H9 (cell line): ENCODE data around the gene CLDN2. TPM values are rescaled to one million over a fixed set of nuclear protein-coding genes. Genes with fewer than 3 reads are reported as not detected.

Source experiments
- DNase-seq: peaks from one replicate; pipeline ENCODE4 v3.0.0-alpha.2; 2017
- H2AFZ ChIP-seq: one replicate; pipeline ENCODE4 v1.6.1; 2013; ENCODE audit warnings: mild to moderate bottlenecking, low read length, control low read depth, moderate library complexity
- H2AK5ac ChIP-seq: 2 replicates; pipeline ENCODE4 v1.6.1; 2013; ENCODE audit warnings: low read length, control low read depth, mixed read lengths; ENCODE audit not compliant: insufficient read length
- H2BK120ac ChIP-seq: one replicate; pipeline ENCODE4 v1.6.1; 2013; ENCODE audit warnings: low read depth, mild to moderate bottlenecking, low read length, control low read depth, inconsistent platforms; ENCODE audit not compliant: poor library complexity, severe bottlenecking
- H2BK12ac ChIP-seq: 2 replicates; pipeline ENCODE4 v1.6.1; 2013; ENCODE audit warnings: low read length, control low read depth, mixed read lengths, low read depth; ENCODE audit not compliant: insufficient read length
- H2BK15ac ChIP-seq: 2 replicates; pipeline ENCODE4 v1.6.1; 2013; ENCODE audit warnings: low read depth, low read length, control low read depth
- H2BK20ac ChIP-seq: one replicate; pipeline ENCODE4 v1.6.1; 2013; ENCODE audit warnings: low read depth, mild to moderate bottlenecking, low read length, control low read depth, inconsistent platforms; ENCODE audit not compliant: poor library complexity, severe bottlenecking
- H2BK5ac ChIP-seq: 2 replicates; pipeline ENCODE4 v1.6.1; 2013; ENCODE audit warnings: low read length, control low read depth, mixed read lengths; ENCODE audit not compliant: insufficient read length
- H3K14ac ChIP-seq: 2 replicates; pipeline ENCODE4 v1.6.1; 2013; ENCODE audit warnings: low read length, control low read depth; ENCODE audit not compliant: insufficient read depth
- H3K18ac ChIP-seq: 2 replicates; pipeline ENCODE4 v1.6.1; 2013; ENCODE audit warnings: low read depth, mild to moderate bottlenecking, mixed read lengths, low read length, control low read depth; ENCODE audit not compliant: insufficient read length
- H3K23ac ChIP-seq: 2 replicates; pipeline ENCODE4 v1.6.1; 2013; ENCODE audit warnings: low read length, control low read depth, mixed read lengths, low read depth; ENCODE audit not compliant: insufficient read length
- H3K23me2 ChIP-seq: 2 replicates; pipeline ENCODE4 v1.6.1; 2013; ENCODE audit warnings: low read depth, mild to moderate bottlenecking, mixed read lengths, low read length, control low read depth; ENCODE audit not compliant: insufficient read length, poor library complexity, severe bottlenecking
- H3K27ac ChIP-seq: 2 replicates; pipeline ENCODE4 v1.5.1; 2013; ENCODE audit warnings: low read length, control low read depth, mixed read lengths, low read depth; ENCODE audit not compliant: insufficient read length
- H3K27me3 ChIP-seq: 2 replicates; pipeline ENCODE4 v1.6.1; 2013; ENCODE audit warnings: low read length, control low read depth, inconsistent platforms; ENCODE audit not compliant: insufficient read depth
- H3K4ac ChIP-seq: 2 replicates; pipeline ENCODE4 v1.6.1; 2013; ENCODE audit warnings: low read depth, mild to moderate bottlenecking, control low read depth, inconsistent platforms, low read length, moderate library complexity
- H3K4me1 ChIP-seq: 2 replicates; pipeline ENCODE4 v1.6.1; 2013; ENCODE audit warnings: low read length, control low read depth, inconsistent platforms; ENCODE audit not compliant: insufficient read depth
- H3K4me2 ChIP-seq: 2 replicates; pipeline ENCODE4 v1.6.1; 2013; ENCODE audit warnings: low read length, control low read depth, mixed read lengths; ENCODE audit not compliant: insufficient read length, insufficient read depth
- H3K56ac ChIP-seq: 2 replicates; pipeline ENCODE4 v1.6.1; 2013; ENCODE audit warnings: low read depth, mild to moderate bottlenecking, mixed read lengths, low read length, control low read depth; ENCODE audit not compliant: insufficient read length
- H3K79me1 ChIP-seq: 2 replicates; pipeline ENCODE4 v1.6.1; 2013; ENCODE audit warnings: low read depth, mild to moderate bottlenecking, moderate library complexity, low read length, control low read depth, inconsistent platforms; ENCODE audit not compliant: insufficient read depth, poor library complexity, severe bottlenecking
- H3K79me2 ChIP-seq: 2 replicates; pipeline ENCODE4 v1.6.1; 2013; ENCODE audit warnings: low read length, control low read depth, inconsistent platforms; ENCODE audit not compliant: insufficient read depth
- H3K9ac ChIP-seq: 2 replicates; pipeline ENCODE4 v1.6.1; 2013; ENCODE audit warnings: low read length, control low read depth, mixed read lengths; ENCODE audit not compliant: insufficient read length; ENCODE audit errors: extremely low read depth
- H3K9me3 ChIP-seq: one replicate; pipeline ENCODE4 v1.6.1; 2013; ENCODE audit warnings: low read depth, low read length, inconsistent platforms; ENCODE audit not compliant: control insufficient read depth
- H3T11ph ChIP-seq: one replicate; pipeline ENCODE4 v1.6.1; 2013; ENCODE audit warnings: mild to moderate bottlenecking, low read length, control low read depth, inconsistent platforms
- H4K20me1 ChIP-seq: one replicate; pipeline ENCODE4 v1.6.1; 2013; ENCODE audit not compliant: control insufficient read depth, insufficient read length, insufficient read depth
- H4K5ac ChIP-seq: 2 replicates; pipeline ENCODE4 v1.6.1; 2013; ENCODE audit warnings: low read depth, mild to moderate bottlenecking, mixed read lengths, low read length, control low read depth; ENCODE audit not compliant: insufficient read length
- H4K8ac ChIP-seq: replicated peaks from 2 replicates; pipeline ENCODE4 v1.6.1; 2013; ENCODE audit warnings: low read length, control low read depth, mixed read lengths, low read depth; ENCODE audit not compliant: insufficient read length
- H4K91ac ChIP-seq: 2 replicates; pipeline ENCODE4 v1.6.1; 2013; ENCODE audit warnings: low read depth, mild to moderate bottlenecking, moderate library complexity, mixed read lengths, low read length, control low read depth; ENCODE audit not compliant: insufficient read length
- H3K27ac Mint-ChIP-seq, 3 experiments: 2 replicates in 2 of 3; 3 replicates in 1 of 3; pipeline ENCODE4 v1.8.0; 2020 to 2021; ENCODE audit warnings: mixed read lengths in 3 of 3, mild to moderate bottlenecking in 1 of 3, moderate library complexity in 1 of 3
- H3K27me3 Mint-ChIP-seq: 2 replicates; pipeline ENCODE4 v1.8.0; 2021; ENCODE audit warnings: low read depth, mild to moderate bottlenecking, moderate library complexity, mixed read lengths
- H3K36me3 Mint-ChIP-seq, 3 experiments: 2 replicates in 2 of 3; 3 replicates in 1 of 3; pipeline ENCODE4 v1.8.0; 2020 to 2021; ENCODE audit warnings: low read depth in 3 of 3, mixed read lengths in 3 of 3; ENCODE audit not compliant: insufficient read depth in 1 of 3
- H3K4me1 Mint-ChIP-seq, 2 experiments: 2 replicates each; pipeline ENCODE4 v1.8.0; 2020; ENCODE audit warnings: mixed read lengths in 2 of 2
- H3K4me3 Mint-ChIP-seq, 2 experiments: 2 replicates in 1 of 2; 3 replicates in 1 of 2; pipeline ENCODE4 v1.8.0; 2020 to 2021; ENCODE audit warnings: mild to moderate bottlenecking in 2 of 2, mixed read lengths in 2 of 2, moderate library complexity in 1 of 2
- H3K9me3 Mint-ChIP-seq, 2 experiments: 2 replicates in 1 of 2; 3 replicates in 1 of 2; pipeline ENCODE4 v1.8.0; 2020; ENCODE audit warnings: mild to moderate bottlenecking in 2 of 2, mixed read lengths in 2 of 2, moderate library complexity in 1 of 2
- WGBS: extraction: QIAGEN DNeasy Blood & Tissue Kit; methylation state at CpG from one replicate; pipeline ENCODE4 v1.1.7; 2013; ENCODE audit warnings: missing lambda C conversion rate, low lambda C conversion rate, mixed read lengths; ENCODE audit not compliant: insufficient read length; ENCODE audit errors: extremely low coverage; 5-methylcytosine and 5-hydroxymethylcytosine counted together
- total RNA-seq: library from RNA; stranded (reverse); gene quantifications from 2 replicates; pipeline ENCODE4 v1.2.1, GENCODE V29; 2021
- TF ChIP-seq, protein P1 (sequence below): fragments of 200-600 bp; sonication (generic); conservative IDR thresholded peaks from 3 replicates; pipeline ENCODE4 v1.8.0; 2021; ENCODE audit warnings: antibody characterized with exemption, mild to moderate bottlenecking

Gene CLDN2
- total RNA-seq, 1 experiment from 2014 or later, result not detected

DNA sequence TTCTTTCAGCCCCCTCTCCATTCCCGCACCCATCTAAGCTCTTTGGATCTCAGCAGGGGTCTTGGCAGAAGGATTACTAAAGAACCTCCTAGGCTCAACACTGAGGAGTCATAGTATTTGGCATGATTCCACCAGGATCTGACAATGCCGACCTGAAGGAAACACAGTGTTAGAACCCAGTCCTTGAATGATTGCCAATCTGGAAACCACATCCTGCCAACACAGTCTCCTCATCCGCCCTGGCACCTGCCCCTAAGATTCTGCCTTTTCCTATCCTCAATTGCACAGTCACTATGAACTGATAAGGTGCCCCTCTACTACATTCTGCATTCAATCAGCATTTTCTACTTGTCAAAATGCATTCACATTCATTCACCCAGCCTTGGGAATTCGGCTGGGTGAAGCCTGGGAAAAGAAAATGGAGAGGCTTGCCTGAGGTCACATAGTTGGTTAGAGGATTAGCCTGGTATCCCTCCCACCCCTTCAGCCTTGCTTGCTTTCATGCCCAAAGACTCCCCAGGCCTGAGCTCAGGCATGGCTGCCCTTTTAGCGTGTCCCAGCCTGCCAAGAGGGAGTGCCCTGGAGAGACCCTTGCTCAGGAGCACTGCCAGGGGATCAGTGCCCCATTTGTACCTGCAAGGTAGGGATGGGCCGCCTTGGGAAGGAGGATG lies 2.2 kb upstream of the CLDN2 start:
- WGBS, result no CpG with 5 or more reads among the region's 6 CpGs
- Histone ChIP-seq H3K4me1 (no peaks in the 10 kb centered on the region; the same call in 1 of the 2 replicates), H3K56ac (no peak overlapping the region), H4K91ac (no peak overlapping the region), H2BK15ac (no peak overlapping the region), H2BK20ac (no peak overlapping the region), H3K27me3 (no peaks in the 10 kb centered on the region), H2AFZ (no peak overlapping the region), H3K79me1 (no peaks in the 10 kb centered on the region), H2BK120ac (no peak overlapping the region), H3K18ac (no peak overlapping the region), H4K20me1 (no peaks in the 10 kb centered on the region), H3K23me2 (no peaks in the 10 kb centered on the region), H3K4ac (no peak overlapping the region), H2BK12ac (no peak overlapping the region), H3T11ph (no peak overlapping the region), H3K9ac (no peak overlapping the region), H3K4me2 (no peak overlapping the region), H2AK5ac (no peak overlapping the region), H2BK5ac (no peak overlapping the region), H3K23ac (no peak overlapping the region), H3K9me3 (no peaks in the 10 kb centered on the region), H4K5ac (no peak overlapping the region), H4K8ac (no peak overlapping the region), H3K27ac (no peak overlapping the region), H3K79me2 (no peaks in the 10 kb centered on the region), H3K14ac (no peak overlapping the region)
- peaks cover 13 to 15% of the 10 kb centered on the region in 2 experiments; a peak in 3 of 4 replicates for H3K4me1 Mint-ChIP-seq
- TF ChIP-seq, protein P1, sequence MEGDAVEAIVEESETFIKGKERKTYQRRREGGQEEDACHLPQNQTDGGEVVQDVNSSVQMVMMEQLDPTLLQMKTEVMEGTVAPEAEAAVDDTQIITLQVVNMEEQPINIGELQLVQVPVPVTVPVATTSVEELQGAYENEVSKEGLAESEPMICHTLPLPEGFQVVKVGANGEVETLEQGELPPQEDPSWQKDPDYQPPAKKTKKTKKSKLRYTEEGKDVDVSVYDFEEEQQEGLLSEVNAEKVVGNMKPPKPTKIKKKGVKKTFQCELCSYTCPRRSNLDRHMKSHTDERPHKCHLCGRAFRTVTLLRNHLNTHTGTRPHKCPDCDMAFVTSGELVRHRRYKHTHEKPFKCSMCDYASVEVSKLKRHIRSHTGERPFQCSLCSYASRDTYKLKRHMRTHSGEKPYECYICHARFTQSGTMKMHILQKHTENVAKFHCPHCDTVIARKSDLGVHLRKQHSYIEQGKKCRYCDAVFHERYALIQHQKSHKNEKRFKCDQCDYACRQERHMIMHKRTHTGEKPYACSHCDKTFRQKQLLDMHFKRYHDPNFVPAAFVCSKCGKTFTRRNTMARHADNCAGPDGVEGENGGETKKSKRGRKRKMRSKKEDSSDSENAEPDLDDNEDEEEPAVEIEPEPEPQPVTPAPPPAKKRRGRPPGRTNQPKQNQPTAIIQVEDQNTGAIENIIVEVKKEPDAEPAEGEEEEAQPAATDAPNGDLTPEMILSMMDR, result no peak
- H3K27me3 Mint-ChIP-seq, result peaks cover 9% of the 10 kb centered on the region
- no peak for DNase-seq
- H3K9me3 Mint-ChIP-seq, result peaks cover 0 to 37% of the 10 kb centered on the region in 2 experiments; a peak in 2 of 5 replicates
- no peak overlapping the region for H3K27ac Mint-ChIP-seq
- no peak overlapping the region for H3K4me3 Mint-ChIP-seq
- peaks cover 0 to 2% (median 0%) of the 10 kb centered on the region in 3 experiments; a peak in 1 of 7 replicates for H3K36me3 Mint-ChIP-seq
